Brain pericyte (primary cell): Measurements from ENCODE around the gene HAPLN2.
"Not testable (repeated sequence)": the region's sequence is repeated elsewhere in the genome, so short reads cannot be mapped to it uniquely, and the experiment has no call there.

Source experiments
- DNase-seq: peaks from one replicate; pipeline ENCODE4 v3.0.0-alpha.2; 2012; ENCODE audit warnings: low read depth, low spot score

HAPLN2 gene

GRCh38 chr1:156622581-156623297 is 3.5 kb downstream of the HAPLN2 start:
- no peak for DNase-seq

DNA sequence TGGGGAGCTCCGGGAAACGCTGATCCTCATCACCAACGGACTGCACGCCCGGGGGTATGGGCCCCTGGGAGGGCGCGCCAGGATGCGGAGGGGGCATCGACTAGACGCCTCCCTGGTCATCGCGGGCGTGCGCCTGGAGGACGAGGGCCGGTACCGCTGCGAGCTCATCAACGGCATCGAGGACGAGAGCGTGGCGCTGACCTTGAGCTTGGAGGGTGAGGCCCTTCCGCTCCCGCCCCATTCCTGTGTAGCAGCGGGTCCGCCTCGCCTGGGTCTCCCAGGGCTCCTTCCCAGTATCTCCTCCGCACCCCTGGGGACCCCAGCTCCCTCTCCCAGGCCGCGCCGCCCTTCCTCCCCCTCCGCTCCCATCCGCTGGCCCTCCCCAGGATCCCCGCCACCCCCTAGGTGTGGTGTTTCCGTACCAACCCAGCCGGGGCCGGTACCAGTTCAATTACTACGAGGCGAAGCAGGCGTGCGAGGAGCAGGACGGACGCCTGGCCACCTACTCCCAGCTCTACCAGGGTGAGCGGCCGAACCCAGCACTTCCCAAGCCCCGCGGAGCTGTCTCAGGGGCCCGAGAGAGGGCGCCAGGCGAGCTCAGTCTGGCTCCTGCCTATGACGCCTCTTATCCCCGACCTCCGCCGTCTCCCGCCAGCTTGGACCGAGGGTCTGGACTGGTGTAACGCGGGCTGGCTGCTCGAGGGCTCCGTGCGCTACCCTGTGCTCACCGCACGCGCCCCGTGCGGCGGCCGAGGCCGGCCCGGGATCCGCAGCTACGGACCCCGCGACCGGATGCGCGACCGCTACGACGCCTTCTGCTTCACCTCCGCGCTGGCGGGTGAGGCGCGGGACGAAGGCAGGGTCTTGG is 5.0 kb downstream of the HAPLN2 start:
- no peak for DNase-seq

DNA sequence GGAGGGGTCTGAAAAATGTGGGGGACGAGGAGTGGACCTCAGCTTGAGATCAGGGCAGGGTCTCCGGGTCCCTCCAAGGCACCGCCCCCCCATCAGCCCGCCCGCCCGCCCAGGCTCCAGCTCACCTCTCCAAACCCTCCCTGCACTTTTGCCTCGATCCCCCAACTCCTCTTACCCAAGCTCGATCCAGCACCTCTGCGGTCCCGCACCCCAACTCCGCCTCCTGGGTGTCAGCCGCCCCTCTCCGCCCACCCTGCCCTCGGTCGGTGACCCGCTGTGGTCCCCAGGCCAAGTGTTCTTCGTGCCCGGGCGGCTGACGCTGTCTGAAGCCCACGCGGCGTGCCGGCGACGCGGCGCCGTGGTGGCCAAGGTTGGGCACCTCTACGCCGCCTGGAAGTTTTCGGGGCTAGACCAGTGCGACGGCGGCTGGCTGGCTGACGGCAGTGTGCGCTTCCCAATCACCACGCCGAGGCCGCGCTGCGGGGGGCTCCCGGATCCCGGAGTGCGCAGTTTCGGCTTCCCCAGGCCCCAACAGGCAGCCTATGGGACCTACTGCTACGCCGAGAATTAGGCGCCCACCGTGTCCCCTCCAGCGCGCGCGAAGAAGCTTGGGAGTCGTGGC is 5.7 kb downstream of the HAPLN2 start:
- no peak for DNase-seq

- DNase-seq, result no peak
Observed at GRCh38 chr1:156625436-156626078, 6.3 kb downstream of the HAPLN2 start.

GRCh38 chr1:156626079-156626438 is 6.8 kb downstream of the HAPLN2 start:
- no peak for DNase-seq

GRCh38 chr1:156627313-156627880 is 8.2 kb downstream of the HAPLN2 start:
- DNase-seq, result no peak

DNA sequence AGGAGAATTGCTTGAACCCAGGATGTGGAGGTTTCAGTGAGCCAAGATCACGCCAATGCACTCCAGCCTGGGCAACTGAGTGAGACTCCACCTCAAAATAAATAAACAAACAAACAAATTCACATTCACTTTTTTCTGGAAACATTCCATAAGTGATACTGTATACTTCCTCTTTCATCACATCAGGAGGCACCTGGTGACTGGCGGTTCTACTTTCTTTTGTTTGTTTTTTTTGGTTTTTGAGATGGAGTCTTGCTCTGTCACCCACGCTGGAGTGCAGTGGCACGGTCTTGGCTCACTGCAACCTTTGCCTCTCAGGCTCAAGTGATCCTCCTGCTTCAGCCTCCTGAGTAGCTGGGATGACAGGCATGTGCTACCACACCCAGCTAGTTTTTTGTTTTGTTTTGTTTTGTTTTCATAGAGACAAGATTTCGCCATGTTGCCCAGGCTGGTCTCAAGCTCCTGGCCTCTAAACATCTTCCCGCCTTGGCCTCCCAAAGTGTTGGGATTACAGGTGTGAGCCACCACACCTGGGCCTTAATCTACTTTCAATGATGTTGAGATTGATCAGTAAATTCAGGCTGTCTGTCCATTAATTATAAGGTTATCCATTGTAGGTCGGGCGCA is 10.7 kb downstream of the HAPLN2 start:
- DNase-seq, result no peak

- not testable (repeated sequence) for DNase-seq
Observed at GRCh38 chr1:156631152-156631551, 11.9 kb downstream of the HAPLN2 start.

- no peak for DNase-seq
Observed at GRCh38 chr1:156632355-156632754, 13.1 kb downstream of the HAPLN2 start.

- DNase-seq, result no peak
Observed at GRCh38 chr1:156638189-156638985, 19.2 kb downstream of the HAPLN2 start.

DNA sequence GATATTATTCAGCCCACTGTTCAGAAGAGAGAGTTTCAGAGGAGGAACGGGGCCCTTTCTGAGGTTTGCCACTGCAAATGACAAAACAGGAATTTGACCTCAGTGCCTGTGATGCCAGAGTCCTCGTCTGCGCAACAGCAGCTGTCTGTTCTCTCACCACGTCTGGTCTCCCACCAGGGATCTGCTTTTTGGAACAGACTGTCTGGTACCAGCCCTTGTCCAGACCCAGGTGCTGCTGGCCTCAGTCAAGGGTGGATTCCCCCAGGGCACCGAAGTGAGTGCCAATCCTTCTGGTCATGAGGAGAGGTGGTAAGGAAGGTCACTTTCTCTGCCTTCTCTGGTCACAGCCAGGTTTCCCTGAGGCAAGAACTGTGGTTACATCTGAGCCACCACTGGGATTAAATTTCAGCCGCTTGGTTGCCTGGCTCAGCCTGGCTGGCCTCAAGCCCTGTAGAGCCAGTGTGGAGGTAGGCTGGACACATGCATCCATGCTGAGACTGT is 20.4 kb downstream of the HAPLN2 start:
- no peak for DNase-seq

DNA sequence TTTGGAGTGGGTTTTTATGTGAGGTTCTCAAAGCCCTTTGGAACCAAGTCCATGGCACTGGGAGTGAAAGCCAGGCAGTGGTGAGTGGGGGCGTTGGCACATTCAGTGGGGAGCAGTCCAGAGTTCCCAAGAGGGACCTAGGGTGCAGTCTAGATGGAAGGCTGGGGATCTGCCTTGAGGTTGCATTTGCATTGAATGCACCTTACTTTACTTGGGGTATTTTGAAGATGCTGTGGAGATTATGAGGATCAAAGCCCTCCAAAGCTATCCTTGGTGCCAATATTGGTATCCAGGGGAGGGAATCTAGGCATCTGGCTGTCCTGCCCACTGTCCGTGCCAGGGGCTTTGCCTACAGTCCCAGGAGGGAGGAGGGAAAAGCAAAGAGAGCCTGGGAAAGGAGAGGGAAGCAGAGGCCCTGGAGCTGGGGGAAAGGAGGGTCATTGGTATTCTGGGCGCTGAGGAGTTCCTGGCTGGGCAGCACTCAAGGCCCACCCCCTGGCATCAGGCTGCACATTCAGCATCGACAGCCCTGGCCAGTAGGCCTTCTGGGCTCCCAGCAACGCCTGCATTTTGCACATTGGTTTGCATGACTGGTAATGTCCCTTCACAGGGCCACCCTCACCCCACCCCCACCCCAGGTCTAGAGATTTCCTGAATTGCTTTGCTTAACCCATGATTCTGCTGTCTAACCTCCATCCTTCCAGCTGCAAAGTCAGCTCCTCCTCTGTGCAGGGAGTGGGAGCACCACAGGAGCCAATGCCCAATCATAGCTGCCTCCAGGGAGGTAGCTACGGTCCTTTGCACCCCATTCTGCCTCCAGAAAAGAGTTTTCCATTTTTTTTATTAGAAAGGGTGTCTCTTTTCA is 21.9 kb downstream of the HAPLN2 start:
- no peak for DNase-seq

- no peak for DNase-seq
Observed at GRCh38 chr1:156641761-156642264, 22.6 kb downstream of the HAPLN2 start, which contains the start of gene BCAN. Gene BCAN (plus strand): TSS chr1:156642117. CDS start chr1:156646055, 3,938 bp downstream.

DNA sequence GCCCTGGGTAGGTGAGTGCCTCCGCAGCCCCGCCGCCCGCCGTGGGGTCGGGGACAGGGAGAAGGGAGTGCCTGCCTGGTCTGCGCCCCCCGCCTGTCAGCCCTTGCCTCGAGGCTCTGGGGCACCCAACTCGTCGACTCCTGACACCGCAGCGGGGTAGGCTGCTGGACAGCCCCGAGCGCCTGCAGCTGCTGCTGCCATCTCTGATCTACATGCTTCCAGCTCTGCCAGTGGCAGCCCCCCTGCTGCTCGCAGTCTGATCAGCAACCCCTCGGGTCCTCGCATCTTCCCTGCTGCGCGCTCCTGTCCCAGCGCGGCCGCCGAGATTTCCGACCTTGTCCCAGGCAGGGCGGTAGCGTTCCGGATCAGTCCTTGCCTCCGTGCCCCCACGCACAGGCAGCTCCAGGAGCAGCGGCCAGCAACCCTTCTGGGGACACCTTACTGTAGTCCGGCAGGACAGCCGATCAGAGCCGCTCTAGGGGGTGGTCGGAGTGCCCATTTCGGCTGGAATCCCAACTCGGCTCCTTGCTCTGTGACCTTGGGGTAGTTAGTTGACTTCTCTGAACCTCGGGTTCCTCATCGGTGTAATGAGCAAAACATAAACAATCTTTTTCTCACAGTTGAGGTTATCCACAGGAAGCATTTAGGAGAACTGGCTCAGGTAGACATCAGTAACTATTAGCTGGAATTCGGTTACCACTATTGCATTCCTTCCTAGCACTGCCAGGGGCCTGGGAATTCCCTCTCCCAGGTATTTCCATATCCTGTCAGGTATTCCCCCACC is 23.2 kb downstream of the HAPLN2 start:
- no peak for DNase-seq

GRCh38 chr1:156643049-156643777 is 24.0 kb downstream of the HAPLN2 start:
- DNase-seq, result no peak

DNA sequence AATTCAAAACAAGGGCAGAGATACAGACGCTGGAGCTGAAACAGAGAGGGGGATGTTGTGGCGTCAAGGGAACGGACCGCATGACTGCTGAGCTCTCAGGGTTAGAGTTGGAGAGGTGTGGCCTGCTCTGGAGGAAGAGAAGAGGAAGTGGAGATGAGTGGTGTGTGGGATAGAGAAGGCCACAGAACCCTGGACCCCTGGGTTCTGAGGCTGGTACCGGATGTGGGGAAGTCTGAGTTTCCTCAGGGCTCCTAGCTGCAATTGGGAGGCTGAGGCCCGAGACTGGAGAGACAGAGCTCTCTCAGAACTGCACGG is 24.5 kb downstream of the HAPLN2 start:
- no peak for DNase-seq

DNA sequence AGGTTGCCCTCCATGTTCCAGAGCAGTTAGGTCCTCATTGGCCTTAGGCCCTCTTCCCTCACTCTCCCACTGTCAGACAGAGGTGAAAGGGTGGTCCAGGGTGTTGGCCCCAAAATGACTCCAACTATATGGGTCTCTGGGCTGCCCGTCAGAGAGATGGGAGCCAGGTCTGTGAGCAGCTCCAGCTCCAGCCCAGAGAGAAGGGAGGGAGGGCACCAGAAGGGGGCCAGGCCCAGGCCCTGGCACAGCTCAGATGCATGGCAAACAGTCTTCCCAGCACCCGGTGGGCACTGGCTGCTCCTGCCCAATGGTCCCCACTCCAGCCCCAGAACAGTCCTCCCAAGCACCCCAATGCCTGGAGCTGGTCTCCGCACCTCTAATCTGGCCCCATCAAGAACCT is 24.9 kb downstream of the HAPLN2 start:
- no peak for DNase-seq

DNA sequence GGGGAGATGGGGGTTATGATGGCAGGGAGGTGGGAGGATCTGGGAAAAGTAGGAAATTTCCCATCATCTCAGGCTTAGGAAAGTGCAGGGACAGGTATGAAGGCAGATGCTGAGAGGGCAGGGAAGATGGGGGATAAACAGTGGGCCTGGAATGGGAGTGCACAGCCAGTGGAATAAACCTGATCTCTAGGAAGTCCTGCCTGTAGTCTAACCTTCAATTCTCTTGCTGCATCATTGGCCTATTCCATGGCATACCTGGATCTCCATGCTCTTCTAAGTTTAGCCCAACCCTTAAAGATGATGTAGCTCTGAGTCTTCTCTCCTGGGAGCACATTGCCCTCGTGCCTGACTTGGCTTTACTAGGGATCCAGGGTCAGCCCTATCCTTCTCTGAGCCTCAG is 25.4 kb downstream of the HAPLN2 start:
- no peak for DNase-seq
